Adrenal gland (tissue), 5 donors: ENCODE data around the gene CDKN2B.

ENCODE experiments used
- POLR2A ChIP-seq, 2 donors: fragments of 450-650 bp; IDR thresholded peaks; one replicate each; pipeline ENCODE4 v1.6.1; 2017; ENCODE audit warnings: antibody characterized with exemption in 2 of 2, mild to moderate bottlenecking in 2 of 2, moderate library complexity in 1 of 2
- TF ChIP-seq, protein P1 (sequence below), 6 experiments: fragments of 450-650 bp in 4 of 6; fragments of 200-600 bp in 2 of 6; sonication (generic) in 1 of 6; IDR thresholded peaks; 1 replicate in 5 of 6; 2 replicates in 1 of 6; pipeline versions ENCODE4 v1.5.1 to v1.8.0; 2016 to 2021; ENCODE audit warnings: antibody characterized with exemption in 6 of 6, mild to moderate bottlenecking in 2 of 6, moderate library complexity in 1 of 6
- donor health status: DM: no; HTN: no; CAD: no.

DNA sequence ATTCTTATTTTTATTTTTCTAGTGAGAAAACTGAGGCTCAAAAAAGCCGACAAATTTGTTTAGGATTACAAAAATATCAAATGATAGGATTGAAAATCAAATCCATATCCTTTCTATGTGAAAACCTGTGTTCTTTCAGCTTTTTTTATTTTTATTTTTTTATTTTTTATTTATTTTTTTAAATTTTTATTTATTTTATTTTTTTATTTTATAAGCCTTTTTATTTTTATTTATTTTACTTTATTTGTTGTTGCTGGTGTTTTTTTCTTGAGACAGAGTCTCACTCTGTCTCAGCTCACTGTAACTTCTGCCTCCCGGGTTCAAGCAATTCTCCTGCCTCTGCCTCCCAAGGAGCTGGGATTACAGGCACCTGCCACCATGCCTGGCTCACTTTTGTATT lies 45.4 kb upstream of the CDKN2B start:
- TF ChIP-seq, protein P1, sequence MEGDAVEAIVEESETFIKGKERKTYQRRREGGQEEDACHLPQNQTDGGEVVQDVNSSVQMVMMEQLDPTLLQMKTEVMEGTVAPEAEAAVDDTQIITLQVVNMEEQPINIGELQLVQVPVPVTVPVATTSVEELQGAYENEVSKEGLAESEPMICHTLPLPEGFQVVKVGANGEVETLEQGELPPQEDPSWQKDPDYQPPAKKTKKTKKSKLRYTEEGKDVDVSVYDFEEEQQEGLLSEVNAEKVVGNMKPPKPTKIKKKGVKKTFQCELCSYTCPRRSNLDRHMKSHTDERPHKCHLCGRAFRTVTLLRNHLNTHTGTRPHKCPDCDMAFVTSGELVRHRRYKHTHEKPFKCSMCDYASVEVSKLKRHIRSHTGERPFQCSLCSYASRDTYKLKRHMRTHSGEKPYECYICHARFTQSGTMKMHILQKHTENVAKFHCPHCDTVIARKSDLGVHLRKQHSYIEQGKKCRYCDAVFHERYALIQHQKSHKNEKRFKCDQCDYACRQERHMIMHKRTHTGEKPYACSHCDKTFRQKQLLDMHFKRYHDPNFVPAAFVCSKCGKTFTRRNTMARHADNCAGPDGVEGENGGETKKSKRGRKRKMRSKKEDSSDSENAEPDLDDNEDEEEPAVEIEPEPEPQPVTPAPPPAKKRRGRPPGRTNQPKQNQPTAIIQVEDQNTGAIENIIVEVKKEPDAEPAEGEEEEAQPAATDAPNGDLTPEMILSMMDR (IDR thresholded peaks at IDR 0.05) = no peak
- TF ChIP-seq POLR2A (IDR thresholded peaks at IDR 0.05) = no peak
